H9 (cell line): ENCODE data around the gene TM9SF3. TPM values are rescaled to one million over a fixed set of nuclear protein-coding genes. Genes with fewer than 3 reads are reported as not detected.

ENCODE experiments used
- DNase-seq: peaks from one replicate; pipeline ENCODE4 v3.0.0-alpha.2; 2017
- H2AFZ ChIP-seq: one replicate; pipeline ENCODE4 v1.6.1; 2013; ENCODE audit warnings: mild to moderate bottlenecking, low read length, control low read depth, moderate library complexity
- H2AK5ac ChIP-seq: 2 replicates; pipeline ENCODE4 v1.6.1; 2013; ENCODE audit warnings: low read length, control low read depth, mixed read lengths; ENCODE audit not compliant: insufficient read length
- H2BK120ac ChIP-seq: one replicate; pipeline ENCODE4 v1.6.1; 2013; ENCODE audit warnings: low read depth, mild to moderate bottlenecking, low read length, control low read depth, inconsistent platforms; ENCODE audit not compliant: poor library complexity, severe bottlenecking
- H2BK12ac ChIP-seq: 2 replicates; pipeline ENCODE4 v1.6.1; 2013; ENCODE audit warnings: low read length, control low read depth, mixed read lengths, low read depth; ENCODE audit not compliant: insufficient read length
- H2BK15ac ChIP-seq: 2 replicates; pipeline ENCODE4 v1.6.1; 2013; ENCODE audit warnings: low read depth, low read length, control low read depth
- H2BK20ac ChIP-seq: one replicate; pipeline ENCODE4 v1.6.1; 2013; ENCODE audit warnings: low read depth, mild to moderate bottlenecking, low read length, control low read depth, inconsistent platforms; ENCODE audit not compliant: poor library complexity, severe bottlenecking
- H2BK5ac ChIP-seq: 2 replicates; pipeline ENCODE4 v1.6.1; 2013; ENCODE audit warnings: low read length, control low read depth, mixed read lengths; ENCODE audit not compliant: insufficient read length
- H3K14ac ChIP-seq: 2 replicates; pipeline ENCODE4 v1.6.1; 2013; ENCODE audit warnings: low read length, control low read depth; ENCODE audit not compliant: insufficient read depth
- H3K18ac ChIP-seq: 2 replicates; pipeline ENCODE4 v1.6.1; 2013; ENCODE audit warnings: low read depth, mild to moderate bottlenecking, mixed read lengths, low read length, control low read depth; ENCODE audit not compliant: insufficient read length
- H3K23ac ChIP-seq: 2 replicates; pipeline ENCODE4 v1.6.1; 2013; ENCODE audit warnings: low read length, control low read depth, mixed read lengths, low read depth; ENCODE audit not compliant: insufficient read length
- H3K23me2 ChIP-seq: 2 replicates; pipeline ENCODE4 v1.6.1; 2013; ENCODE audit warnings: low read depth, mild to moderate bottlenecking, mixed read lengths, low read length, control low read depth; ENCODE audit not compliant: insufficient read length, poor library complexity, severe bottlenecking
- H3K27ac ChIP-seq: 2 replicates; pipeline ENCODE4 v1.5.1; 2013; ENCODE audit warnings: low read length, control low read depth, mixed read lengths, low read depth; ENCODE audit not compliant: insufficient read length
- H3K27me3 ChIP-seq: 2 replicates; pipeline ENCODE4 v1.6.1; 2013; ENCODE audit warnings: low read length, control low read depth, inconsistent platforms; ENCODE audit not compliant: insufficient read depth
- H3K4ac ChIP-seq: 2 replicates; pipeline ENCODE4 v1.6.1; 2013; ENCODE audit warnings: low read depth, mild to moderate bottlenecking, control low read depth, inconsistent platforms, low read length, moderate library complexity
- H3K4me1 ChIP-seq: 2 replicates; pipeline ENCODE4 v1.6.1; 2013; ENCODE audit warnings: low read length, control low read depth, inconsistent platforms; ENCODE audit not compliant: insufficient read depth
- H3K4me2 ChIP-seq: 2 replicates; pipeline ENCODE4 v1.6.1; 2013; ENCODE audit warnings: low read length, control low read depth, mixed read lengths; ENCODE audit not compliant: insufficient read length, insufficient read depth
- H3K56ac ChIP-seq: 2 replicates; pipeline ENCODE4 v1.6.1; 2013; ENCODE audit warnings: low read depth, mild to moderate bottlenecking, mixed read lengths, low read length, control low read depth; ENCODE audit not compliant: insufficient read length
- H3K79me1 ChIP-seq: 2 replicates; pipeline ENCODE4 v1.6.1; 2013; ENCODE audit warnings: low read depth, mild to moderate bottlenecking, moderate library complexity, low read length, control low read depth, inconsistent platforms; ENCODE audit not compliant: insufficient read depth, poor library complexity, severe bottlenecking
- H3K79me2 ChIP-seq: 2 replicates; pipeline ENCODE4 v1.6.1; 2013; ENCODE audit warnings: low read length, control low read depth, inconsistent platforms; ENCODE audit not compliant: insufficient read depth
- H3K9ac ChIP-seq: 2 replicates; pipeline ENCODE4 v1.6.1; 2013; ENCODE audit warnings: low read length, control low read depth, mixed read lengths; ENCODE audit not compliant: insufficient read length; ENCODE audit errors: extremely low read depth
- H3K9me3 ChIP-seq: one replicate; pipeline ENCODE4 v1.6.1; 2013; ENCODE audit warnings: low read depth, low read length, inconsistent platforms; ENCODE audit not compliant: control insufficient read depth
- H3T11ph ChIP-seq: one replicate; pipeline ENCODE4 v1.6.1; 2013; ENCODE audit warnings: mild to moderate bottlenecking, low read length, control low read depth, inconsistent platforms
- H4K20me1 ChIP-seq: one replicate; pipeline ENCODE4 v1.6.1; 2013; ENCODE audit not compliant: control insufficient read depth, insufficient read length, insufficient read depth
- H4K5ac ChIP-seq: 2 replicates; pipeline ENCODE4 v1.6.1; 2013; ENCODE audit warnings: low read depth, mild to moderate bottlenecking, mixed read lengths, low read length, control low read depth; ENCODE audit not compliant: insufficient read length
- H4K8ac ChIP-seq: replicated peaks from 2 replicates; pipeline ENCODE4 v1.6.1; 2013; ENCODE audit warnings: low read length, control low read depth, mixed read lengths, low read depth; ENCODE audit not compliant: insufficient read length
- H4K91ac ChIP-seq: 2 replicates; pipeline ENCODE4 v1.6.1; 2013; ENCODE audit warnings: low read depth, mild to moderate bottlenecking, moderate library complexity, mixed read lengths, low read length, control low read depth; ENCODE audit not compliant: insufficient read length
- H3K27ac Mint-ChIP-seq, 3 experiments: 2 replicates in 2 of 3; 3 replicates in 1 of 3; pipeline ENCODE4 v1.8.0; 2020 to 2021; ENCODE audit warnings: mixed read lengths in 3 of 3, mild to moderate bottlenecking in 1 of 3, moderate library complexity in 1 of 3
- H3K27me3 Mint-ChIP-seq: 2 replicates; pipeline ENCODE4 v1.8.0; 2021; ENCODE audit warnings: low read depth, mild to moderate bottlenecking, moderate library complexity, mixed read lengths
- H3K36me3 Mint-ChIP-seq, 3 experiments: 2 replicates in 2 of 3; 3 replicates in 1 of 3; pipeline ENCODE4 v1.8.0; 2020 to 2021; ENCODE audit warnings: low read depth in 3 of 3, mixed read lengths in 3 of 3; ENCODE audit not compliant: insufficient read depth in 1 of 3
- H3K4me1 Mint-ChIP-seq, 2 experiments: 2 replicates each; pipeline ENCODE4 v1.8.0; 2020; ENCODE audit warnings: mixed read lengths in 2 of 2
- H3K4me3 Mint-ChIP-seq, 2 experiments: 2 replicates in 1 of 2; 3 replicates in 1 of 2; pipeline ENCODE4 v1.8.0; 2020 to 2021; ENCODE audit warnings: mild to moderate bottlenecking in 2 of 2, mixed read lengths in 2 of 2, moderate library complexity in 1 of 2
- H3K9me3 Mint-ChIP-seq, 2 experiments: 2 replicates in 1 of 2; 3 replicates in 1 of 2; pipeline ENCODE4 v1.8.0; 2020; ENCODE audit warnings: mild to moderate bottlenecking in 2 of 2, mixed read lengths in 2 of 2, moderate library complexity in 1 of 2
- WGBS: extraction: QIAGEN DNeasy Blood & Tissue Kit; methylation state at CpG from one replicate; pipeline ENCODE4 v1.1.7; 2013; ENCODE audit warnings: missing lambda C conversion rate, low lambda C conversion rate, mixed read lengths; ENCODE audit not compliant: insufficient read length; ENCODE audit errors: extremely low coverage; 5-methylcytosine and 5-hydroxymethylcytosine counted together
- total RNA-seq: library from RNA; stranded (reverse); gene quantifications from 2 replicates; pipeline ENCODE4 v1.2.1, GENCODE V29; 2021
- TF ChIP-seq, protein P1 (sequence below): fragments of 200-600 bp; sonication (generic); conservative IDR thresholded peaks from 3 replicates; pipeline ENCODE4 v1.8.0; 2021; ENCODE audit warnings: antibody characterized with exemption, mild to moderate bottlenecking

The TM9SF3 gene
- total RNA-seq, 1 experiment from 2014 or later = 120 TPM

DNA sequence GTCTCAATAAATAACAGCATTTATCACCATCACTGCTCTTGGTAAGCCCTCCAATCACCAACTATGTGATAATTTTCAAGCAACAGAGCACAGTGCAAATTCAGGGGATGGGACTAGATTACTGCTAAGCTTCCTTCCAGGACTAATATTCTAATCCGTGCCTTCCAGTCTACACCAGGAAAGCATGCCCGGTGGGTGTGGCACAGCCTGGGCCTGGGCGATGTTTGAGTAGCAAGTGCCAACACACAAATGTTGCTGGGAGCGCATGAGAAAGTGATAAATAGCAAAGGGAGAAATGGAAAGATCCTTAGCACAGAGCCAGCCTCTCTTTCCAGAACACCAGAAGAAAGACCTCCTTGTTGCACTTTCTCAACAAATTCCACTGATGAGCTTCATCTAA lies 13.5 kb upstream of the TM9SF3 start:
- Histone ChIP-seq H2BK120ac (no peak overlapping the region), H3K14ac (no peak overlapping the region), H3K4ac (no peak overlapping the region), H3K18ac (no peak overlapping the region), H3K23me2 (no peaks in the 10 kb centered on the region), H3K4me1 (no peaks in the 10 kb centered on the region), H4K8ac (no peak overlapping the region), H3K4me2 (no peak overlapping the region), H2AFZ (no peak overlapping the region), H2BK5ac (no peak overlapping the region), H4K20me1 (no peaks in the 10 kb centered on the region), H3K27ac (no peak overlapping the region), H3K27me3 (no peaks in the 10 kb centered on the region), H3K9ac (no peak overlapping the region), H3K9me3 (no peaks in the 10 kb centered on the region), H2BK20ac (no peak overlapping the region), H3K79me2 (no peaks in the 10 kb centered on the region), H3K23ac (no peak overlapping the region), H4K91ac (no peak overlapping the region), H2BK15ac (no peak overlapping the region), H3K79me1 (no peaks in the 10 kb centered on the region), H3K56ac (no peak overlapping the region), H2AK5ac (no peak overlapping the region), H4K5ac (no peak overlapping the region), H3T11ph (no peak overlapping the region), H2BK12ac (no peak overlapping the region)
- Mint-ChIP-seq H3K9me3 (no peaks in the 10 kb centered on the region), H3K4me3 (no peak overlapping the region), H3K4me1 (peaks cover 4 to 5% of the 10 kb centered on the region in 2 experiments; a peak in 3 of 4 replicates), H3K36me3 (no peaks in the 10 kb centered on the region), H3K27ac (no peak overlapping the region), H3K27me3 (no peaks in the 10 kb centered on the region)
- TF ChIP-seq, protein P1, sequence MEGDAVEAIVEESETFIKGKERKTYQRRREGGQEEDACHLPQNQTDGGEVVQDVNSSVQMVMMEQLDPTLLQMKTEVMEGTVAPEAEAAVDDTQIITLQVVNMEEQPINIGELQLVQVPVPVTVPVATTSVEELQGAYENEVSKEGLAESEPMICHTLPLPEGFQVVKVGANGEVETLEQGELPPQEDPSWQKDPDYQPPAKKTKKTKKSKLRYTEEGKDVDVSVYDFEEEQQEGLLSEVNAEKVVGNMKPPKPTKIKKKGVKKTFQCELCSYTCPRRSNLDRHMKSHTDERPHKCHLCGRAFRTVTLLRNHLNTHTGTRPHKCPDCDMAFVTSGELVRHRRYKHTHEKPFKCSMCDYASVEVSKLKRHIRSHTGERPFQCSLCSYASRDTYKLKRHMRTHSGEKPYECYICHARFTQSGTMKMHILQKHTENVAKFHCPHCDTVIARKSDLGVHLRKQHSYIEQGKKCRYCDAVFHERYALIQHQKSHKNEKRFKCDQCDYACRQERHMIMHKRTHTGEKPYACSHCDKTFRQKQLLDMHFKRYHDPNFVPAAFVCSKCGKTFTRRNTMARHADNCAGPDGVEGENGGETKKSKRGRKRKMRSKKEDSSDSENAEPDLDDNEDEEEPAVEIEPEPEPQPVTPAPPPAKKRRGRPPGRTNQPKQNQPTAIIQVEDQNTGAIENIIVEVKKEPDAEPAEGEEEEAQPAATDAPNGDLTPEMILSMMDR = no peak
- WGBS = no CpG with 5 or more reads among the region's 4 CpGs
- DNase-seq = no peak
